T1000 (cell line): ENCODE data around the gene COL24A1.

Experiments
- DNase-seq: peaks from one replicate; lab custom pipeline; 2025; ENCODE audit warnings: mixed read lengths; lab: John Stamatoyannopoulos, UW

COL24A1 gene

GRCh38 chr1:86156566-86157455 is at the start of gene COL24A1:
Gene COL24A1, minus strand, starts transcription at chr1:86156772. Its CDS starts 376 bp downstream, at chr1:86156396.
- no peak for DNase-seq

- DNase-seq = no peak
These were observed 49.2 kb upstream of the COL24A1 start for GRCh38 chr1:86205741-86206140.

GRCh38 chr1:86202552-86203340 is 46.2 kb upstream of the COL24A1 start:
- DNase-seq = no peak

GRCh38 chr1:86201311-86201710 is 44.7 kb upstream of the COL24A1 start:
- no peak for DNase-seq

GRCh38 chr1:86200901-86201300 is 44.3 kb upstream of the COL24A1 start:
- no peak for DNase-seq

GRCh38 chr1:86197206-86197855 is 40.8 kb upstream of the COL24A1 start:
- no peak for DNase-seq

GRCh38 chr1:86195281-86195680 is 38.7 kb upstream of the COL24A1 start:
- DNase-seq = no peak

GRCh38 chr1:86194491-86195034 is 38.0 kb upstream of the COL24A1 start:
- no peak for DNase-seq

- no peak for DNase-seq
These were observed 35.8 kb upstream of the COL24A1 start for GRCh38 chr1:86192417-86192816.

GRCh38 chr1:86191958-86192357 is 35.4 kb upstream of the COL24A1 start:
- DNase-seq = no peak

- no peak for DNase-seq
These were observed 34.3 kb upstream of the COL24A1 start for GRCh38 chr1:86190873-86191272.

- DNase-seq = no peak
These were observed 27.9 kb upstream of the COL24A1 start for GRCh38 chr1:86184426-86184825.

- DNase-seq = no peak
These were observed 27.2 kb upstream of the COL24A1 start for GRCh38 chr1:86183810-86184209.

GRCh38 chr1:86176226-86176625 is 19.7 kb upstream of the COL24A1 start:
- DNase-seq = no peak

GRCh38 chr1:86175756-86176155 is 19.2 kb upstream of the COL24A1 start:
- DNase-seq = no peak

GRCh38 chr1:86169625-86170024 is 13.1 kb upstream of the COL24A1 start:
- no peak for DNase-seq

GRCh38 chr1:86159800-86160199 is 3.2 kb upstream of the COL24A1 start:
- DNase-seq = no peak

GRCh38 chr1:86155807-86156565 is 586 bp downstream of the COL24A1 start:
- no peak for DNase-seq

- no peak for DNase-seq
These were observed 1.3 kb downstream of the COL24A1 start for GRCh38 chr1:86155051-86155806.

GRCh38 chr1:86154571-86155050 is 2.0 kb downstream of the COL24A1 start:
- peak; percentile 70 for DNase-seq

GRCh38 chr1:86153836-86154235 is 2.7 kb downstream of the COL24A1 start:
- no peak for DNase-seq
